Smooth muscle cell of trachea (primary cell): ENCODE measurements around the gene ABCC4. TPM values are rescaled to one million over a fixed set of nuclear protein-coding genes. Genes with fewer than 3 reads are reported as not detected.

Experiments used
- total RNA-seq: library from RNA; depleted of rRNA; stranded (reverse); fragments of >200 nt; gene quantifications from 2 replicates; pipeline ENCODE4 v1.2.1, GENCODE V29; 2014

Gene ABCC4
- total RNA-seq = 27.2 and 49.6 TPM in 2 replicates

GRCh38 chr13:95301183-95301967 is at the start of gene ABCC4:
Gene ABCC4, minus strand, starts transcription at chr13:95301451. Its CDS starts 137 bp downstream, at chr13:95301314.

